Measurements from ENCODE around the gene UFD1. TPM values are rescaled to one million over a fixed set of nuclear protein-coding genes. Genes with fewer than 3 reads are reported as not detected.

Gene UFD1
- total and polyA plus RNA-seq, 2 of the 13 experiments (the other 11 are each of a cell fraction or from before 2014, with no cell fraction given): 47.9 to 51.1 TPM

- TF ChIP-seq, protein P1, sequence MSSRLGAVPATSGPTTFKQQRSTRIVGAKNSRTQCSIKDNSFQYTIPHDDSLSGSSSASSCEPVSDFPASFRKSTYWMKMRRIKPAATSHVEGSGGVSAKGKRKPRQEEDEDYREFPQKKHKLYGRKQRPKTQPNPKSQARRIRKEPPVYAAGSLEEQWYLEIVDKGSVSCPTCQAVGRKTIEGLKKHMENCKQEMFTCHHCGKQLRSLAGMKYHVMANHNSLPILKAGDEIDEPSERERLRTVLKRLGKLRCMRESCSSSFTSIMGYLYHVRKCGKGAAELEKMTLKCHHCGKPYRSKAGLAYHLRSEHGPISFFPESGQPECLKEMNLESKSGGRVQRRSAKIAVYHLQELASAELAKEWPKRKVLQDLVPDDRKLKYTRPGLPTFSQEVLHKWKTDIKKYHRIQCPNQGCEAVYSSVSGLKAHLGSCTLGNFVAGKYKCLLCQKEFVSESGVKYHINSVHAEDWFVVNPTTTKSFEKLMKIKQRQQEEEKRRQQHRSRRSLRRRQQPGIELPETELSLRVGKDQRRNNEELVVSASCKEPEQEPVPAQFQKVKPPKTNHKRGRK (CRISPR knock-in tag; IDR thresholded peaks at IDR 0.05): no peak
- TF ChIP-seq ATF7-NPFF (CRISPR knock-in tag; IDR thresholded peaks at IDR 0.05; ENCODE audit: low read depth): peak; percentile 8; the same call in 1 of the 2 replicates
- TF ChIP-seq DBP (CRISPR knock-in tag; IDR thresholded peaks at IDR 0.05; ENCODE audit: not compliant biosample characterization): no peak
- TF ChIP-seq SP5 (CRISPR knock-in tag; IDR thresholded peaks at IDR 0.05; ENCODE audit: borderline replicate concordance, low read depth): no peak
- no peak for TF ChIP-seq TCF7 (IDR thresholded peaks at IDR 0.05; ENCODE audit: low read depth)
- TF ChIP-seq KLF12 (CRISPR knock-in tag; IDR thresholded peaks at IDR 0.05; ENCODE audit: borderline replicate concordance): 0 out of 2 replicates have a peak, but pooled peaks have one; percentile 7
- TF ChIP-seq, protein P2, sequence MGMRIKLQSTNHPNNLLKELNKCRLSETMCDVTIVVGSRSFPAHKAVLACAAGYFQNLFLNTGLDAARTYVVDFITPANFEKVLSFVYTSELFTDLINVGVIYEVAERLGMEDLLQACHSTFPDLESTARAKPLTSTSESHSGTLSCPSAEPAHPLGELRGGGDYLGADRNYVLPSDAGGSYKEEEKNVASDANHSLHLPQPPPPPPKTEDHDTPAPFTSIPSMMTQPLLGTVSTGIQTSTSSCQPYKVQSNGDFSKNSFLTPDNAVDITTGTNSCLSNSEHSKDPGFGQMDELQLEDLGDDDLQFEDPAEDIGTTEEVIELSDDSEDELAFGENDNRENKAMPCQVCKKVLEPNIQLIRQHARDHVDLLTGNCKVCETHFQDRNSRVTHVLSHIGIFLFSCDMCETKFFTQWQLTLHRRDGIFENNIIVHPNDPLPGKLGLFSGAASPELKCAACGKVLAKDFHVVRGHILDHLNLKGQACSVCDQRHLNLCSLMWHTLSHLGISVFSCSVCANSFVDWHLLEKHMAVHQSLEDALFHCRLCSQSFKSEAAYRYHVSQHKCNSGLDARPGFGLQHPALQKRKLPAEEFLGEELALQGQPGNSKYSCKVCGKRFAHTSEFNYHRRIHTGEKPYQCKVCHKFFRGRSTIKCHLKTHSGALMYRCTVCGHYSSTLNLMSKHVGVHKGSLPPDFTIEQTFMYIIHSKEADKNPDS (CRISPR knock-in tag; IDR thresholded peaks at IDR 0.05): peak; percentile 26; the same call in 1 of the 2 replicates
Measured at GRCh38 chr22:19480173-19480568, 1.2 kb upstream of the UFD1 start (continued).

Measured in HepG2 (cell line).